ENCODE data around the gene RBPJ.

GRCh38 chr4:26345565-26345938 lies 24.7 kb downstream of the RBPJ start:
- no peak for TF ChIP-seq POLR2AphosphoS5 (IDR thresholded peaks at IDR 0.05; ENCODE audit: low read depth, low read length)
- no peak for TF ChIP-seq REST (IDR thresholded peaks at IDR 0.05; ENCODE audit: insufficient read depth in 1 of 2, low read depth in 2 of 2, low read length in 2 of 2)
- no peak for TF ChIP-seq SIN3A (IDR thresholded peaks at IDR 0.05; ENCODE audit: borderline replicate concordance, insufficient read depth, low read length)

Measured in PFSK-1 (cell line).